Spleen (tissue), 13 donors: ENCODE measurements around the gene GIGYF2. TPM values are rescaled to one million over a fixed set of nuclear protein-coding genes. Genes with fewer than 3 reads are reported as not detected.

Experiments
- DNase-seq: peaks from one replicate; pipeline ENCODE4 v3.0.0-alpha.2; 2020
- H3K27ac ChIP-seq, 8 donors: fragments of 200-600 bp; sonication (generic) in 7 of 8; 1 replicate in 4 of 8; 2 replicates in 4 of 8; pipeline versions ENCODE4 v1.5.0 to v1.8.0; 2016 to 2021; ENCODE audit warnings: inconsistent platforms in 4 of 8, mild to moderate bottlenecking in 4 of 8, moderate library complexity in 1 of 8
- H3K27me3 ChIP-seq, 7 donors: fragments of 200-600 bp; sonication (generic) in 6 of 7; replicated peaks in 1 of 7; 1 replicate in 4 of 7; 2 replicates in 3 of 7; pipeline versions ENCODE4 v1.5.0 to v1.8.0; 2016 to 2021; ENCODE audit warnings: inconsistent platforms in 3 of 7, mild to moderate bottlenecking in 1 of 7
- H3K36me3 ChIP-seq, 6 donors: fragments of 200-600 bp; sonication (generic) in 5 of 6; 1 replicate in 4 of 6; 2 replicates in 2 of 6; pipeline versions ENCODE4 v1.5.0 to v1.8.0; 2016 to 2021; ENCODE audit warnings: inconsistent platforms in 2 of 6
- H3K4me1 ChIP-seq, 6 donors: fragments of 200-600 bp; sonication (generic) in 5 of 6; 1 replicate in 3 of 6; 2 replicates in 3 of 6; pipeline versions ENCODE4 v1.5.0 to v1.8.0; 2016 to 2021; ENCODE audit warnings: inconsistent platforms in 3 of 6
- H3K4me3 ChIP-seq, 8 donors: fragments of 200-600 bp; sonication (generic) in 7 of 8; 1 replicate in 4 of 8; 2 replicates in 4 of 8; pipeline versions ENCODE4 v1.5.0 to v1.8.0; 2016 to 2021; ENCODE audit warnings: inconsistent platforms in 4 of 8, mild to moderate bottlenecking in 4 of 8, moderate library complexity in 2 of 8
- H3K9me3 ChIP-seq, 8 donors: fragments of 200-600 bp; sonication (generic) in 7 of 8; 1 replicate in 4 of 8; 2 replicates in 4 of 8; pipeline versions ENCODE4 v1.5.0 to v1.8.0; 2016 to 2021; ENCODE audit warnings: inconsistent platforms in 4 of 8
- CTCF ChIP-seq, 11 experiments: fragments of 200-600 bp in 7 of 11; fragments of 450-650 bp in 4 of 11; sonication (generic) in 4 of 11; IDR thresholded peaks in 8 of 11; conservative IDR thresholded peaks in 3 of 11; 1 replicate in 7 of 11; 2 replicates in 4 of 11; pipeline versions ENCODE4 v1.4.0 to v1.8.0; 2016 to 2021; ENCODE audit warnings: antibody characterized with exemption in 11 of 11, inconsistent platforms in 4 of 11, mild to moderate bottlenecking in 1 of 11
- POLR2A ChIP-seq, 3 donors: fragments of 450-650 bp; IDR thresholded peaks; one replicate each; pipeline ENCODE4 v1.5.1; 2017; ENCODE audit warnings: antibody characterized with exemption in 3 of 3, mild to moderate bottlenecking in 1 of 3
- POLR2AphosphoS5 ChIP-seq, 3 donors: sonication (generic); formaldehyde crosslinking; IDR thresholded peaks; one replicate each; pipeline ENCODE4 v1.5.1; 2017; ENCODE audit warnings: antibody characterized with exemption in 3 of 3
- WGBS, 5 donors: extraction: QIAGEN DNeasy Blood & Tissue Kit in 3 of 5; methylation state at CpG; one replicate each; pipeline versions ENCODE4 v1.1.5 to v1.1.7; 2013 to 2018; 5-methylcytosine and 5-hydroxymethylcytosine counted together
- intact Hi-C: fragments of 100-400 bp; cut with DNase I; formaldehyde crosslinking; loops from one replicate; pipeline ENCODE4 v1.15.0; 2023; ENCODE audit warnings: low total_unique reads
- long read RNA-seq, 2 donors: transcript quantifications; one replicate each; lab custom pipeline, GENCODE V29; 2026
- polyA plus RNA-seq, 3 donors: library from polyadenylated mRNA; stranded (reverse); fragments of 200-250 nt; gene quantifications; one replicate each; pipeline ENCODE4 v1.2.1, GENCODE V29; 2013
- total RNA-seq, 7 donors: library from RNA; depleted of rRNA in 3 of 7; stranded (reverse); fragments of >200 nt in 3 of 7; fragmentation: NEBNext Ultra II Directional in 4 of 7; extraction: Animal tissue kit (Norgen Biotek cat#: 25700) in 4 of 7; gene quantifications; one replicate each; pipeline versions ENCODE4 v1.1.0 to v1.2.1, GENCODE V29; 2016 to 2021
- donor health status: healthy with polysubstance abuse.
- donor health status: DM: no; HTN: no; CAD: no; lungs with moderate emphysema.
- donor health status: DM: no; HTN: no; CAD: no.
- donor health status: Bipolar disorder and iron deficiency.
- donor health status: healthy.
- donor health status: DM: no; HTN: no; CAD: no.
- donor health status: DM: yes; HTN: yes; CAD: no.

GIGYF2 gene
- total RNA-seq (100 to 1,000 TPM in 3 of 7 donors, 10 to 100 TPM in 4; 73.0 to 116 (median 100.0) TPM), polyA plus RNA-seq (10 to 100 TPM in 1 of 3 donors, 1 to 10 TPM in 2; 7.3 to 18.5 (median 9.2) TPM)
- long read RNA-seq, donor 1, full-length matches to known transcripts = 3 of 8 reads
- long read RNA-seq, donor 1, partial matches to known transcripts = 5 of 8 reads
- long read RNA-seq, donor 1, other reads (novel, unspliced or antisense) = 0 of 8 reads
- long read RNA-seq, donor 2, full-length matches to known transcripts = 3 of 11 reads
- long read RNA-seq, donor 2, partial matches to known transcripts = 8 of 11 reads
- long read RNA-seq, donor 2, other reads (novel, unspliced or antisense) = 0 of 11 reads

- peak within 1 kb of the TSS; percentile 75 to 98 (median 90) for H3K4me3 ChIP-seq
- DNase-seq = peak; percentile 97
- TF ChIP-seq POLR2A (IDR thresholded peaks at IDR 0.05) = no peak
- TF ChIP-seq POLR2AphosphoS5 (IDR thresholded peaks at IDR 0.05) = peak; percentile 73 to 88 (median 87)
- peak in 1 of 11 experiments; percentile 34 for TF ChIP-seq CTCF (IDR thresholded peaks at IDR 0.05 in 8 of 11, conservative IDR thresholded peaks at IDR 0.05 in 3 of 11)
- peak within 1 kb of the TSS; percentile 78 to 97 (median 94) for H3K27ac ChIP-seq
- H3K36me3 ChIP-seq = peaks cover 0 to 9% (median 0%) of the 10 kb centered on the region in 6 donors
- H3K27me3 ChIP-seq = no peaks in the 10 kb centered on the region
- 0 to 1% (median 0%) methylated on average over 30 to 71 of the region's 71 CpGs for WGBS, 5 donors
- peaks cover 22 to 53% (median 44%) of the 10 kb centered on the region in 6 donors for H3K4me1 ChIP-seq
- H3K9me3 ChIP-seq = peaks cover 0 to 5% (median 0%) of the 10 kb centered on the region in 8 donors
- intact Hi-C loops = no loop called here
Observed at GRCh38 chr2:232697059-232697806, at the start of gene GIGYF2. GIGYF2 (plus strand) TSS chr2:232697331; CDS start chr2:232735198, 37,867 bp downstream.

GRCh38 chr2:232649033-232649432 lies 48.1 kb upstream of the GIGYF2 start:
- no peak for TF ChIP-seq POLR2AphosphoS5 (IDR thresholded peaks at IDR 0.05)
- TF ChIP-seq CTCF (IDR thresholded peaks at IDR 0.05 in 8 of 11, conservative IDR thresholded peaks at IDR 0.05 in 3 of 11) = no peak
- no peak for TF ChIP-seq POLR2A (IDR thresholded peaks at IDR 0.05)
- Histone ChIP-seq H3K27ac (peak overlapping the region in 1 of 8 donors; percentile 73), H3K36me3 (no peaks in the 10 kb centered on the region), H3K27me3 (no peaks in the 10 kb centered on the region), H3K4me1 (peaks cover 0 to 40% (median 8%) of the 10 kb centered on the region in 6 donors), H3K4me3 (no peak overlapping the region), H3K9me3 (no peaks in the 10 kb centered on the region)
- 84 to 96% (median 90%) methylated on average over 10 to 11 of the region's 11 CpGs for WGBS, 5 donors
- intact Hi-C loops = no loop called here
- no peak for DNase-seq

GRCh38 chr2:232652505-232652851 lies 44.7 kb upstream of the GIGYF2 start:
- intact Hi-C loops = no loop called here
- no peak overlapping the region for H3K27ac ChIP-seq
- 84 to 85% (median 85%) methylated on average over 4 of the region's 4 CpGs for WGBS, 5 donors

GRCh38 chr2:232653441-232653840 lies 43.7 kb upstream of the GIGYF2 start:
- no peak overlapping the region for H3K27ac ChIP-seq
- WGBS, 5 donors = 86 to 95% (median 92%) methylated on average over 7 of the region's 7 CpGs

More at GRCh38 chr2:232652505-232652851, 44.7 kb upstream of the GIGYF2 start:
- TF ChIP-seq POLR2A (IDR thresholded peaks at IDR 0.05) = no peak
- Histone ChIP-seq H3K4me1 (peaks cover 0 to 31% (median under 1%) of the 10 kb centered on the region in 6 donors), H3K36me3 (no peaks in the 10 kb centered on the region), H3K4me3 (no peak overlapping the region), H3K27me3 (no peaks in the 10 kb centered on the region), H3K9me3 (no peaks in the 10 kb centered on the region)
- DNase-seq = no peak

GRCh38 chr2:232655392-232655791 lies 41.7 kb upstream of the GIGYF2 start:
- no peaks in the 10 kb centered on the region for H3K9me3 ChIP-seq
- no peaks in the 10 kb centered on the region for H3K27me3 ChIP-seq
- intact Hi-C loops = no loop called here
- no peak overlapping the region for H3K27ac ChIP-seq
- H3K4me1 ChIP-seq = peaks cover 0 to 16% (median 0%) of the 10 kb centered on the region in 6 donors
- no peak for DNase-seq
- H3K36me3 ChIP-seq = no peaks in the 10 kb centered on the region
- WGBS, 5 donors = 67 to 86% (median 81%) methylated on average over 6 of the region's 6 CpGs
- no peak for TF ChIP-seq POLR2AphosphoS5 (IDR thresholded peaks at IDR 0.05)
- no peak for TF ChIP-seq POLR2A (IDR thresholded peaks at IDR 0.05)
- TF ChIP-seq CTCF (IDR thresholded peaks at IDR 0.05 in 8 of 11, conservative IDR thresholded peaks at IDR 0.05 in 3 of 11) = no peak
- H3K4me3 ChIP-seq = no peak overlapping the region

More at GRCh38 chr2:232653441-232653840, 43.7 kb upstream of the GIGYF2 start:
- TF ChIP-seq POLR2AphosphoS5 (IDR thresholded peaks at IDR 0.05) (no peak), POLR2A (IDR thresholded peaks at IDR 0.05) (no peak)
- peaks cover 0 to 21% (median 0%) of the 10 kb centered on the region in 6 donors for H3K4me1 ChIP-seq
- no peak overlapping the region for H3K4me3 ChIP-seq
- H3K36me3 ChIP-seq = no peaks in the 10 kb centered on the region
- intact Hi-C loops = no loop called here
- H3K9me3 ChIP-seq = no peaks in the 10 kb centered on the region
- H3K27me3 ChIP-seq = no peaks in the 10 kb centered on the region
- DNase-seq = no peak
